ENCODE results near the gene PLK5. TPM values are rescaled to one million over a fixed set of nuclear protein-coding genes. Genes with fewer than 3 reads are reported as not detected.

Gene PLK5
- total RNA-seq, 2 experiments from 2014 or later: not detected

DNA sequence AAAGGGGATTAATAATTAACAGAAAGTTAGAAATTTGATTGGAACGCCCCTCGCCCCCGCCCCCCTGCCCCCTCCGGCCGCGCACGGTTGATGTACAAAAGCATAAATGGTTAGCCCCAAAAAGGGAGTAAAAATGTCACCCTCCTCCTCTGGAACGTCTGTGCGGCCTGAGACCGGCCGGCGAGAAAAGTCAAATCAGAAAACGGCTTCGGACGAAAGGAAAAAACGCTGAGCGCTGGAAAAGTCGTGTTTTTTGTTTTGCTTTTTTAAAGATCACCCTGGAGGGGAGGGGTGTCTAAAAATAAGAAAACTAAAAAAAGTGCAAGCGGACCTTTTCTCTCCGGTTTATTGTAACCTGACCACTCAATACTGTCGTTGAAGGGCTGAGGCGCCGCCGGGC is 31.1 kb downstream of the PLK5 start:
- ChIA-PET POLR2A (no interaction called here), CTCF (no interaction called here)
- intact Hi-C loops (cut with DNase I, micrococcal nuclease): no loop called here
- Mint-ChIP-seq H3K27ac (no peak overlapping the region), H3K4me1 (no peaks in the 10 kb centered on the region), H3K27me3 (peaks cover 2% of the 10 kb centered on the region), H3K9me3 (ENCODE audit: low read depth) (no peaks in the 10 kb centered on the region), H3K36me3 (ENCODE audit: low read depth) (no peaks in the 10 kb centered on the region), H3K4me3 (no peak overlapping the region)
- DNase-seq: no peak
- ATAC-seq: no peak

DNA sequence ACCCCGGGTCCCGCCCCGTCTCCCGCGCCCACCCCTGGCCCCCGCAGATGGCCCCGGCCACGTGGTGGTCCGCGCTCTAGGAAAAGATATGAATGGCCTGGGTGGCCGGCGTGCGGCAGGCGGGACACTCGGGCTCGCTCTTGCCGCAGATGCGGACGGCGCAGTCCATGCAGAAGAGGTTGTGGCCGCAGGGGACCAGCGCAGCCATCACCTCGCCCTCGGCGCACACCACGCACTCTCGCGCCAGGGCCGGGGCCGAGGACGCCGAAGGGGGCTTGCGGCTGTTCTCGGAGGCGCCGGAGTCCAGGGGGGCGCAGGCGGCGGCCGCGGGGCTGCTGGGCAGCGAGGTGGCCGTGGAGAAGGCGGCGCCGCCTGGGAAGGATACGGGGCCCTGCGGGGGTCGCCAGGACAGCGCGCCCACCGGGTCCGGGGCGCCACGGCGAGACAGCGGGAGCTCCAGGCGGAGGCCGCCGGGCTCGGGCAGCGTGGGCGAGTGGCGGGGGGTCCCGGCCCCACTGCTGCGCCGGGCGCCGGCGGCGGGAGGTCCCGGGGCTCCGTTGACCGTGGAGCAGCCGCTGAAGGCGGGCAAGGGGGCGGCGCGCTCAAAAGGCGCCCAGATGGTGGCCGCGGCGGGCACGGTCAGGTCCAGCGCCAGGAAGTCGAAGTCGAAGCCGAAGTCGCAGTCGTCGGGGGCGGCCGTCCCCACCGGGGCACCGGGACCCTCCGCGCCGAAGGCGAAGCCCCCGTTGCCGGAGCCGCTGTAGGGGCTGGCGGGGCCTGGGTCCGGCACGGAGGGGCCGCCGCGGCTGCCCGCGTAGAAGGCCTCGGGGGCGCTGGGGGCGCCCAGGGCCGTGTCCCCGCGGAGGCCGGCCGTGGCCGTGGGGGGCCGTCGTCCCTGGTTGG is 31.9 kb downstream of the PLK5 start:
- no peak for DNase-seq
- ATAC-seq: no peak
- no peaks in the 10 kb centered on the region for H3K4me1 Mint-ChIP-seq
- POLR2A ChIA-PET: no interaction called here
- CTCF ChIA-PET: no interaction called here
- peaks cover 2% of the 10 kb centered on the region for H3K27me3 Mint-ChIP-seq
- intact Hi-C loops (cut with DNase I, micrococcal nuclease): no loop called here
- no peaks in the 10 kb centered on the region for H3K9me3 Mint-ChIP-seq (ENCODE audit: low read depth)
- H3K4me3 Mint-ChIP-seq: no peak overlapping the region
- no peaks in the 10 kb centered on the region for H3K36me3 Mint-ChIP-seq (ENCODE audit: low read depth)
- no peak overlapping the region for H3K27ac Mint-ChIP-seq

DNA sequence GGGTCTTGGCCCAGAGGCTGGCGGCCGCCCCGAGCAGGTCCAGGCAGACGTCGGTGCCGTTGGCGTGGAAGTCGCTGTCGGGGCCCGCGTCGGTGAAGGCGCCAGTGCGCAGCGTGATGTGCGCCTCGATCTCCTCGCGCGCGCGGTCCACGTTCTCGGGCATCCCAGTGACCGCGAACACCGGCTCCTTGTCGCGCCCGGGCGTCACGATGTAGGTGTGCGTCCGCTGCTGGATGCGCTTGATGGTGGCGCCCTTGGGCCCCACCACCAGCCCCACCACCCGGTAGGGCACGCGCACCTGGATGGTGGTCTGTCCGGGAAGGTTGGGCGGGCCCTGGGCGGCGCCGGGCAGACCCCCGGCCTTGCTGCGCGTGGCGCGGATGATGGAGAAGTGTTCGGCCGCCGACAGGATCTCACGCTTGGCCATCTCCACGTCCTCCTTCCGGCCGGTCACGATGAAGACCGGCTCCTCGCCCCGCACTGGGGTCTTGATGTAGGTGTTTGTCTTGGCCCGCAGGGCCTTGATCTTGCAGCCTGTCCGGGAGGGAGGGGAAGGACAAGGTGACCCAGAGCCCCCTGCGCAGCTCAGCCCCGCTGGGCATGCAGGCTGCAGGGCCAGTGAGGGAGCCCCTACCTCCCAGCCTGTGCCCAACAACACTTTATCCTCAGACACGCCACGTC is 32.7 kb downstream of the PLK5 start:
- H3K27ac Mint-ChIP-seq: no peak overlapping the region
- intact Hi-C loops (cut with DNase I, micrococcal nuclease): no loop called here
- H3K9me3 Mint-ChIP-seq (ENCODE audit: low read depth): no peaks in the 10 kb centered on the region
- DNase-seq (no peak), ATAC-seq (no peak)
- no peak overlapping the region for H3K4me3 Mint-ChIP-seq
- H3K4me1 Mint-ChIP-seq: no peaks in the 10 kb centered on the region
- ChIA-PET CTCF (no interaction called here), POLR2A (no interaction called here)
- no peaks in the 10 kb centered on the region for H3K36me3 Mint-ChIP-seq (ENCODE audit: low read depth)
- no peaks in the 10 kb centered on the region for H3K27me3 Mint-ChIP-seq

DNA sequence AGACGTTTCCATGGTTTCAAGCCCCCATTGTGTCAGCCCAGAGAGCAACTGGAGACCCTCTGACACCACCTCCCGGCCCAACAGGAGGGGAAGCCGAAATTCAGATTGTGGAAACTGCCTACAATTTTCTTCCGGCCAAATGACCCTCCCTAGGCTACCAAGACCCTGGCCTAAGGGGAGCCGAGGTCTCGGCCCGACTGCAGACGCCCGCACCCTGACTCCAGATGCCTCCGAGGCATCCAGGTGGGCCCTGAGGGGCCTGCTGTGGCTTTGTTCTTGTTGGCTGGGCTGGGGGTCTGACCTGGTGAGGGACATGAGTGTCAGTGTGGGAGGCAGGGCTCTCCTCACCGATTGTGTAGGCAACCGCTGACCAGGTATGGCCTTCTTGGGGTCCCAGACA is 34.7 kb downstream of the PLK5 start:
- Mint-ChIP-seq H3K36me3 (ENCODE audit: low read depth) (no peaks in the 10 kb centered on the region), H3K27ac (no peak overlapping the region), H3K4me3 (no peak overlapping the region), H3K9me3 (ENCODE audit: low read depth) (no peaks in the 10 kb centered on the region), H3K4me1 (no peaks in the 10 kb centered on the region), H3K27me3 (no peaks in the 10 kb centered on the region)
- intact Hi-C loops (cut with DNase I, micrococcal nuclease): no loop called here
- CTCF ChIA-PET: no interaction called here
- no peak for ATAC-seq
- no peak for DNase-seq
- POLR2A ChIA-PET: interaction anchor here (0.6 kb wide), 1 partner anchor 307 kb away, joined by 3 read pairs; no protein-coding TSS in a partner anchor

DNA sequence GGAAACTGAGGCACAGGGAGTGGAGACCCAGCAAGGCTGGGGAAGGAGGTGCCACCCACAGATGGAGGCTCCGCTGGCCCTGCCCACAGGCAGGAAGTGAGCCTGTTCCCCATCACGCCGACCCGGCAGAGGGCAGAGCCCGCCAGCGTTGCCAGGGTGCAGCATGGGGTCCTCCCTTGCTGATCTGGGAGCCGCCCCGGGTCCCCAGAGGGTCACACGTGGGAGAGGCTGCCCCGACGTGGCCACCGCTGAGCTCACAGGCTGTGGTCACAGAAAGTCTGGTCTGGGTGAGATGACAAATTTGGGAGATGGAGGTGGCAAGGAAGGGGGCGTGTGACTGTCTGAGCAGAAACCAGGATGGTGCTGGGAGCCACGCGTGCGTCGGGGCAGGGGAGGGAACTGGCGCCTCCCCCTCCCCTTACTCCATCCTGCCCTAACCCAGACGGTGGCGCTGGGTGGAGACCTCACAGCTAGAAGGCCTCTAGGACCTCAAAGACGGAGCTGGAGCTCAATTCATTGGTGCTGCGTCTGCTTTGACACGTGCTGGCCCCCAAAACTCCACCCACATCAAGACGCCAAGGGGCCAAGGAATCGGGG is 36.5 kb downstream of the PLK5 start:
- no peak for ATAC-seq
- CTCF ChIA-PET: no interaction called here

DNA sequence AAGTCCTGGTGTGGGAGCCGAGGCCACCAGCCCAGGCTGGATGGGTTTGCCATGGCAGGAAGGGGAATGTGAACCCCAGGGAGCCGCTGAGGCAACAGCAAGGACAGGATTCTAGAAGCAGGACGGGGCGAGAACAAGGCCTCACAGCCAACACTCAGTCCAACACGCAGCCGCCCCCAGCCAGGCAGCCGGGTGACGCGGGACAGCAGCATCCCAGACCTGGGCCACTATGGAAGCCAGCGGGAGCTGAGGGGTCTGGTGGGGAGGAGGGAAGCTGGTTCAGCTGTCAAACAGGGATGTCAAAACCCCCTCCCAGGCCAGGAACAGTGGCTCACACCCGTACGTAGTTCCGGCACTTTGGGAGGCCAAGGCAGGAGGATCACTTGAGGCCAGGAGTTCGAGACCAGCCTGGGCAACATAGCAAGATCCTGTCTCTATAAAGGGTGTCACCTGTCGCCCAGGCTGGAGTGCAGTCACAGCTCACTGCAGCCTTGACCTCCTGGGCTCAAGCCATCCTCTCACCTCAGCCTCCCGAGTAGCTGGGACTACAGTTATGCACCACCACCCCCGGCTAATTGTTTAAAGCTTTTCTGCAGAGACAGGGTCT is 37.5 kb downstream of the PLK5 start:
- ChIA-PET CTCF (no interaction called here), POLR2A (no interaction called here)
- H3K36me3 Mint-ChIP-seq (ENCODE audit: low read depth): no peaks in the 10 kb centered on the region

More for the DNA sequence above, 36.5 kb downstream of the PLK5 start:
- intact Hi-C loops (cut with DNase I, micrococcal nuclease): no loop called here
- H3K27me3 Mint-ChIP-seq: no peaks in the 10 kb centered on the region
- POLR2A ChIA-PET: no interaction called here
- no peaks in the 10 kb centered on the region for H3K4me1 Mint-ChIP-seq
- H3K4me3 Mint-ChIP-seq: no peak overlapping the region
- DNase-seq: no peak
- H3K36me3 Mint-ChIP-seq (ENCODE audit: low read depth): no peaks in the 10 kb centered on the region
- no peaks in the 10 kb centered on the region for H3K9me3 Mint-ChIP-seq (ENCODE audit: low read depth)
- H3K27ac Mint-ChIP-seq: no peak overlapping the region

DNA sequence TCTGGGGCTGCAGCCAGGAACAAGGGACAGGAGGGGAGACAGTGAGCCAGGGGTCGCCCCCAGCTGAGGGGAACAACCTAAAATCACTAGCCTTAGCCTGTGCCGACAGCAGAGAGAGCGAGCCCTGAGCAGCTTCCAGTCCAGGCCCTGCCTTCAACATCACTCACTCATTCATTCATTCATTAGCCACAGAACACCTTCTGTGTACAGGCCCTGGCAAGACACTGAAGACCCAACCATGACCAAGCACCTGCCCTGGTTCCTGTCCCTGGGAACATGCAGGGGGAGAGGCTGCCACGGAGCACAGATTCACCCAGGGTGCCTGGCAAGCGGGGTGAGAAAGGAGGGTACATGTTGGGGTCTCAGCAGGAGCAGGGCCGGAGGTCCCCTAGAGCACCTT is 39.4 kb downstream of the PLK5 start:
- DNase-seq (no peak), ATAC-seq (no peak)
- Mint-ChIP-seq H3K4me3 (no peak overlapping the region), H3K4me1 (no peaks in the 10 kb centered on the region), H3K27ac (no peak overlapping the region), H3K27me3 (no peaks in the 10 kb centered on the region), H3K36me3 (ENCODE audit: low read depth) (no peaks in the 10 kb centered on the region), H3K9me3 (ENCODE audit: low read depth) (no peaks in the 10 kb centered on the region)
- intact Hi-C loops (cut with DNase I, micrococcal nuclease): no loop called here
- ChIA-PET POLR2A (no interaction called here), CTCF (interaction anchor here (0.7 kb wide), 1 partner anchor 263 kb away, joined by 3 read pairs; no protein-coding TSS in a partner anchor)

More for the DNA sequence above, 37.5 kb downstream of the PLK5 start:
- ATAC-seq: no peak
- no peaks in the 10 kb centered on the region for H3K4me1 Mint-ChIP-seq
- H3K9me3 Mint-ChIP-seq (ENCODE audit: low read depth): no peaks in the 10 kb centered on the region
- no peak overlapping the region for H3K4me3 Mint-ChIP-seq
- no peaks in the 10 kb centered on the region for H3K27me3 Mint-ChIP-seq
- no peak for DNase-seq
- intact Hi-C loops (cut with DNase I, micrococcal nuclease): no loop called here
- no peak overlapping the region for H3K27ac Mint-ChIP-seq

DNA sequence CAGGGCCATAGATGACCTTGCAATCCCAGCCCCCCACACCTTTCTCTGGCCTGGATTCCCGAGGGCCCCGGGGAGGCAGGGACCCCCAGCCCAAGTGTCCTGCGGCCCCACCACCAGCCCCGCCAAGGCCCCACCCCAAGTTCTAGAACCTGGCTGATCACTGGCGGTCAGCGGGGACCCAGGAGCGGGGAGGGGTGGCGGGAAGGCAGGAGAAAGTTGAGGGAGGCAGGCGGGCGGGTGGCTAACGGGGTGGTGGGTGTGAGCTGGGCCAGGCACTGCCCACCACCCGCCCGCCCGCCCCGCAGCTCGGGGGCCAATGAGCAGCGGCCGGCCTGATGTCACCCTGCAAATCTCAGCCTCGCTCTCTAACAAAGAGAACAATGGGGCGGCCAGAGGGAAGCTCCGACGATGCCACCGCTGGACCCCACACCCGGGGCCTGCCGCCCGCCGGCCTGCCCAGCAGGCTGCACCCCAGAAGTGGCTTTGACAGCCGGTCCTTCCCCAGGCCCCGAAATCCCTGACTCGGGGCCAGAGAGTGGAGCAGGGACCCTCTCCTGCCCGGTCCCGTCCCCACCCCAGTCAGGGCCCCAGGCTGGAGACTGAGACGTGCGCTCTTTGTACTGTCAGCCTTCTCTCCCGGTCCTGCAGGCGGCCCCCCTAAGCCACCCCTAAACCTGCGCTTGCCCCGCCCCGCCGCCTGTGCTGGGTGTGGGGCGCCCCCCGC is 42.7 kb downstream of the PLK5 start:
- DNase-seq (no peak), ATAC-seq (no peak)
- CTCF ChIA-PET: no interaction called here
- Mint-ChIP-seq H3K4me1 (no peaks in the 10 kb centered on the region), H3K9me3 (ENCODE audit: low read depth) (no peaks in the 10 kb centered on the region), H3K4me3 (no peak overlapping the region), H3K27ac (no peak overlapping the region), H3K36me3 (ENCODE audit: low read depth) (no peaks in the 10 kb centered on the region), H3K27me3 (peaks cover 7% of the 10 kb centered on the region)
- POLR2A ChIA-PET: no interaction called here
- intact Hi-C loops (cut with DNase I, micrococcal nuclease): no loop called here

DNA sequence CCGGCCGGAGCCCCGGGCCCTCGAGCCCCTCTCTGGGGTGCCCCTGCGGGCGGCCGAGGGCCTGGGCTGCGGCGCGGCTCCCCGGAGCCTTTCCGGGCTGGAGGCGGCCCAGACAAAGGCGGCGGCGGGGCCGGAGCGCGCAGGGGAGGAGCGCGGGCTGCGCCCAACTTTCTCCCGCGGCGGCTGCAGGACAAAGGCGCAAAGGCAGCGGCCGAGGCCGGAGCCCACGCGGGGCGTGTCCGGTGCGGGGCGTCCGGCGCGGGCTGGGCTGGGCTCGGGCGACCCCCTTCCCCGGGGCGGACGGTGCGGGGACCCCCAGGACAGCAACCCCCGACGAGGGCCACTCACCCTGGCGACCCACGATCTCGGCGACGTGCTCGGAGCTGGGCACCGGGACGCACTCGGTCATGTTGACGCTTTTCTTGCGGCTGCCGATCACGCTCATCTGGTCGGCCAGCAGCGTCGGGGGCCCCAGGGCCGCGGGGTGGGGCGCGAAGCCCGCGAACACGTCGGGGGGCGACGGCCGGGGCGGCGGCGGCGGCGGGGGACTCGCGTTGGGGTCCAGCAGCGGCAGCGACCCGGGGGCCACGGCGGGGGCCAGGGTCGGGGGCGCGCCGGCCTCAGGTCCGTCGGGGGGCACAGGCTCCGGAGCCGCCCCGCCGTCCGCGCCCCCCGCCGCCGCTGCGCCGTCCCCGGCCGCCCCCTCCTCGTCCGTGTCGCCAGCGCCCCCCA is 43.4 kb downstream of the PLK5 start:
- peak; percentile 21 for DNase-seq

DNA sequence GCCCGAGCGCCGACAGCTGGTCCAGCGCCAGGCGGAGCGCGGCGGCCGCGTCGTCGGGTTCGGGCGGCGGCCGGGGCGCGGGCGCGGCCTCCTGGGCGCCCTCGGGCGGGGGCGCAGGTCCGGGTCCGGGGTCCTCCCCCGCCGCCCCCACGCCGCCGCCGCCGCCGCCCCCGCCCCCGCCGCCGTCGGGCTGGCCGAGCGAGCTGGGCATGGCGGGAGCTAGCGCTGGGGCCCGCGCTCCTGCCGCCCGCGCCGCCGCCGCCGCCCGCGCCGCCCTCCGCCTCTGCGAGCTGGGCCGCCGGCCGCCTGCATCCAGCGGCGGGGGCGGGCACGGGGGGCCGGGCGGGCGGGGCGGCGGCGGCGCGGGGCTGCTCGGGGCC is 44.0 kb downstream of the PLK5 start:
- intact Hi-C loops (cut with DNase I, micrococcal nuclease): loop anchor here in 1 of 2 experiments (1.0 to 2.0 kb wide), 7 partner anchors 24 to 244 kb away; partner anchors contain the start of genes ATP8B3, C19orf25, MBD3 and PCSK4
- POLR2A ChIA-PET: no interaction called here
- Mint-ChIP-seq H3K36me3 (ENCODE audit: low read depth) (no peaks in the 10 kb centered on the region), H3K9me3 (ENCODE audit: low read depth) (no peaks in the 10 kb centered on the region), H3K4me3 (no peak overlapping the region), H3K27me3 (peaks cover 7% of the 10 kb centered on the region), H3K4me1 (no peaks in the 10 kb centered on the region), H3K27ac (no peak overlapping the region)
- DNase-seq (no peak), ATAC-seq (peak; percentile 43)
- CTCF ChIA-PET: no interaction called here

More for the DNA sequence above, 43.4 kb downstream of the PLK5 start:
- ATAC-seq: no peak
- intact Hi-C loops (cut with DNase I, micrococcal nuclease): no loop called here
- ChIA-PET POLR2A (no interaction called here), CTCF (no interaction called here)
- H3K4me3 Mint-ChIP-seq: no peak overlapping the region
- peaks cover 7% of the 10 kb centered on the region for H3K27me3 Mint-ChIP-seq
- no peak overlapping the region for H3K27ac Mint-ChIP-seq
- H3K4me1 Mint-ChIP-seq: no peaks in the 10 kb centered on the region
- no peaks in the 10 kb centered on the region for H3K36me3 Mint-ChIP-seq (ENCODE audit: low read depth)
- H3K9me3 Mint-ChIP-seq (ENCODE audit: low read depth): no peaks in the 10 kb centered on the region
